Breast epithelium (tissue), 3 donors: Measurements from ENCODE around the gene TRAF3.

Experiments used
- POLR2A ChIP-seq: fragments of 450-650 bp; IDR thresholded peaks from one replicate; pipeline ENCODE4 v1.6.1; 2016; ENCODE audit warnings: antibody characterized with exemption, mild to moderate bottlenecking, moderate library complexity
- TF ChIP-seq, protein P1 (sequence below), 3 donors: fragments of 450-650 bp; IDR thresholded peaks; one replicate each; pipeline ENCODE4 v1.5.1; 2016 to 2017; ENCODE audit warnings: antibody characterized with exemption in 3 of 3, mild to moderate bottlenecking in 3 of 3, moderate library complexity in 3 of 3

GRCh38 chr14:102899516-102899900, 122.3 kb downstream of the TRAF3 start:
- TF ChIP-seq, protein P1, sequence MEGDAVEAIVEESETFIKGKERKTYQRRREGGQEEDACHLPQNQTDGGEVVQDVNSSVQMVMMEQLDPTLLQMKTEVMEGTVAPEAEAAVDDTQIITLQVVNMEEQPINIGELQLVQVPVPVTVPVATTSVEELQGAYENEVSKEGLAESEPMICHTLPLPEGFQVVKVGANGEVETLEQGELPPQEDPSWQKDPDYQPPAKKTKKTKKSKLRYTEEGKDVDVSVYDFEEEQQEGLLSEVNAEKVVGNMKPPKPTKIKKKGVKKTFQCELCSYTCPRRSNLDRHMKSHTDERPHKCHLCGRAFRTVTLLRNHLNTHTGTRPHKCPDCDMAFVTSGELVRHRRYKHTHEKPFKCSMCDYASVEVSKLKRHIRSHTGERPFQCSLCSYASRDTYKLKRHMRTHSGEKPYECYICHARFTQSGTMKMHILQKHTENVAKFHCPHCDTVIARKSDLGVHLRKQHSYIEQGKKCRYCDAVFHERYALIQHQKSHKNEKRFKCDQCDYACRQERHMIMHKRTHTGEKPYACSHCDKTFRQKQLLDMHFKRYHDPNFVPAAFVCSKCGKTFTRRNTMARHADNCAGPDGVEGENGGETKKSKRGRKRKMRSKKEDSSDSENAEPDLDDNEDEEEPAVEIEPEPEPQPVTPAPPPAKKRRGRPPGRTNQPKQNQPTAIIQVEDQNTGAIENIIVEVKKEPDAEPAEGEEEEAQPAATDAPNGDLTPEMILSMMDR (IDR thresholded peaks at IDR 0.05) = no peak
- TF ChIP-seq POLR2A = no peak
